ENCODE results near the gene ZSWIM3. TPM values are rescaled to one million over a fixed set of nuclear protein-coding genes. Genes with fewer than 3 reads are reported as not detected.

ZSWIM3 gene
- total RNA-seq, 1 experiment from 2014 or later, result 1.4 TPM

DNA sequence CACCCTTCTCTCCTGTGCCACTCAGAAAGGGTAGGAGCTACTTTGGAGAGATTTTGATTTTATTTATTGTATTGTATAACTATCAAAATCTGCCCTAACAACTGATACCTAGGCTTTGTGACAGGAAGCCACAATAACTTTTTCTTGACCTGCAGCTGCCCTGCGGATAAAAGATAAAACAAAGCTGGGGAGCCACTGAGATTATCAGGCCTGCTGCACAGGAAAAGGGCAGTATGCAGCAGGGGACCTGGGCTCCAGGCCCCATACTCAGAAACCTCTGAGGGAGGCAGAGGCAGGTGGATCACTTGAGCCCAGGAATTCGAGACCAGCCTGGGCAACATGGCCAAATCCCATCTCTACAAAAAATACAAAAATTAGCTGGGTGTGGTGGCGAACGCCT is 24.8 kb upstream of the ZSWIM3 start:
- Mint-ChIP-seq H3K4me1 (ENCODE audit: insufficient read depth, unreplicated experiment) (peaks cover 26% of the 10 kb centered on the region), H3K9me3 (ENCODE audit: unreplicated experiment) (no peaks in the 10 kb centered on the region), H3K4me3 (ENCODE audit: unreplicated experiment) (peak overlapping the region; percentile 80), H3K27ac (ENCODE audit: low read depth, unreplicated experiment) (peak overlapping the region; percentile 84), H3K27me3 (ENCODE audit: insufficient read depth, unreplicated experiment) (no peaks in the 10 kb centered on the region), H3K36me3 (ENCODE audit: insufficient read depth, unreplicated experiment) (peaks cover 9% of the 10 kb centered on the region)
- no peak for DNase-seq (ENCODE audit: unreplicated experiment)
- ChIA-PET POLR2A (interaction anchor here (0.6 to 3.8 kb wide), 16 partner anchors 10 to 218 kb away, joined by 3 to 29 read pairs (median 9); partner anchors contain the start of genes DNTTIP1, PCIF1, UBE2C and WFDC3), CTCF (interaction anchor here (0.5 to 3.1 kb wide), 4 partner anchors 10 to 301 kb away, joined by 3 to 16 read pairs (median 7); no protein-coding TSS in a partner anchor)
- intact Hi-C loops (cut with micrococcal nuclease), result loop anchor here (10.0 kb wide), 1 partner anchor 52 kb away; the partner anchor contains the start of genes SPATA25 and ZSWIM1
- TF ChIP-seq, protein P1, sequence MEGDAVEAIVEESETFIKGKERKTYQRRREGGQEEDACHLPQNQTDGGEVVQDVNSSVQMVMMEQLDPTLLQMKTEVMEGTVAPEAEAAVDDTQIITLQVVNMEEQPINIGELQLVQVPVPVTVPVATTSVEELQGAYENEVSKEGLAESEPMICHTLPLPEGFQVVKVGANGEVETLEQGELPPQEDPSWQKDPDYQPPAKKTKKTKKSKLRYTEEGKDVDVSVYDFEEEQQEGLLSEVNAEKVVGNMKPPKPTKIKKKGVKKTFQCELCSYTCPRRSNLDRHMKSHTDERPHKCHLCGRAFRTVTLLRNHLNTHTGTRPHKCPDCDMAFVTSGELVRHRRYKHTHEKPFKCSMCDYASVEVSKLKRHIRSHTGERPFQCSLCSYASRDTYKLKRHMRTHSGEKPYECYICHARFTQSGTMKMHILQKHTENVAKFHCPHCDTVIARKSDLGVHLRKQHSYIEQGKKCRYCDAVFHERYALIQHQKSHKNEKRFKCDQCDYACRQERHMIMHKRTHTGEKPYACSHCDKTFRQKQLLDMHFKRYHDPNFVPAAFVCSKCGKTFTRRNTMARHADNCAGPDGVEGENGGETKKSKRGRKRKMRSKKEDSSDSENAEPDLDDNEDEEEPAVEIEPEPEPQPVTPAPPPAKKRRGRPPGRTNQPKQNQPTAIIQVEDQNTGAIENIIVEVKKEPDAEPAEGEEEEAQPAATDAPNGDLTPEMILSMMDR (IDR thresholded peaks at IDR 0.05; ENCODE audit: unreplicated experiment), result no peak
- no TSS peak for BruUV-seq (replicated peaks)

DNA sequence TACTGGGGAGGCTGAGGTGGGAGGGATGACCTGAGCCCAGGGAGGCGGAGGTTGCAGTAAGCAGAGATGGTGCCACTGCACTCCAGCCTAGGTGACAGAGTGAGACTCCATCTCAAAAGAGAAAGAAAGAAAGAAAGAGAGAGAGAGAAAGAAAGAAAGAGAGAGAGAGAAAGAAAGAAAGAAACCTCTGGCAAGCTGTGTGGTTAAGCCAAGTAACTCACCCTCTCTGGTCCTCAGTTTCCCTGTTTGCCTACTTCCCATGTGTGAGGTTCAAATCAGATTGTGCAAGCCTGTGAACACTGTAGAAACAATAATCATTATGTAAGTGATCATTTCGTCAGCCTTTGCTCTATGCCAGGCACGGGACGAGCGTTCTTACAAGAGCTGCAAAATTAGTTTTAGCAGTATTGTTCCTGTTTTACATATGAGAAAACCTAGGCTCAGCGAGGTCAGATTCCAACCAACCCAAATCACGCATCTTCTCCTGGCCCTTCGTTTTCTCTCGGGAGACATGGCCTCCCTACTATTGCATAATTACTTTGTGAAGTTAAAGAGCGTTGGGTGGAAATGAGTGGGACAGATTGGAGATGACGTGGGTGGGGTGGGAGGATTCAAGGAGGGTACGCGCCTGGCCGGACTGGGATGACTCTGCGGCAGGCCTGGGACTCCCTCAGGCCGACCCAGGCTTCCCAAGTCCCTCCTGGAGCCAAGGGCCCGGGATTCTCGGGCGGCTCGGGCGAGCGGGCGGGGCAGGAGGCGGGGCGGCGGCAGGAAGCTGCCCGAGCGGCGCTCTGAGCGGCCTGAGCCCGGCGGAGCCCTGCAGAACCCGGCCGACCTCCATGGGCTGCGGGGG is 24.2 kb upstream of the ZSWIM3 start, which contains the start of gene SNX21:
TSS of gene SNX21 (plus strand) at position 770 of the 853 bp plus-strand sequence. CDS start 121 bp downstream, outside the sequence.
- H3K4me3 Mint-ChIP-seq (ENCODE audit: unreplicated experiment), result peak within 1 kb of the TSS; percentile 80
- H3K27me3 Mint-ChIP-seq (ENCODE audit: insufficient read depth, unreplicated experiment), result no peaks in the 10 kb centered on the region
- TF ChIP-seq, protein P1 (IDR thresholded peaks at IDR 0.05; ENCODE audit: unreplicated experiment), result no peak
- DNase-seq (ENCODE audit: unreplicated experiment), result peak; percentile 83
- no TSS peak for BruUV-seq (replicated peaks)
- H3K36me3 Mint-ChIP-seq (ENCODE audit: insufficient read depth, unreplicated experiment), result peaks cover 9% of the 10 kb centered on the region
- CTCF ChIA-PET, result interaction anchor here (1.0 to 3.1 kb wide), 4 partner anchors 11 to 137 kb away, joined by 3 to 16 read pairs (median 7); no protein-coding TSS in a partner anchor
- peak within 1 kb of the TSS; percentile 84 for H3K27ac Mint-ChIP-seq (ENCODE audit: low read depth, unreplicated experiment)
- intact Hi-C loops (cut with micrococcal nuclease), result loop anchor here (10.0 kb wide), 1 partner anchor 52 kb away; the partner anchor contains the start of genes SPATA25 and ZSWIM1
- peaks cover 26% of the 10 kb centered on the region for H3K4me1 Mint-ChIP-seq (ENCODE audit: insufficient read depth, unreplicated experiment)
- POLR2A ChIA-PET, result interaction anchor here (0.6 to 3.8 kb wide), 32 partner anchors 9 to 511 kb away, joined by 3 to 29 read pairs (median 4); partner anchors contain the start of genes DNTTIP1, PCIF1, PIGT and UBE2C
- H3K9me3 Mint-ChIP-seq (ENCODE audit: unreplicated experiment), result no peaks in the 10 kb centered on the region

DNA sequence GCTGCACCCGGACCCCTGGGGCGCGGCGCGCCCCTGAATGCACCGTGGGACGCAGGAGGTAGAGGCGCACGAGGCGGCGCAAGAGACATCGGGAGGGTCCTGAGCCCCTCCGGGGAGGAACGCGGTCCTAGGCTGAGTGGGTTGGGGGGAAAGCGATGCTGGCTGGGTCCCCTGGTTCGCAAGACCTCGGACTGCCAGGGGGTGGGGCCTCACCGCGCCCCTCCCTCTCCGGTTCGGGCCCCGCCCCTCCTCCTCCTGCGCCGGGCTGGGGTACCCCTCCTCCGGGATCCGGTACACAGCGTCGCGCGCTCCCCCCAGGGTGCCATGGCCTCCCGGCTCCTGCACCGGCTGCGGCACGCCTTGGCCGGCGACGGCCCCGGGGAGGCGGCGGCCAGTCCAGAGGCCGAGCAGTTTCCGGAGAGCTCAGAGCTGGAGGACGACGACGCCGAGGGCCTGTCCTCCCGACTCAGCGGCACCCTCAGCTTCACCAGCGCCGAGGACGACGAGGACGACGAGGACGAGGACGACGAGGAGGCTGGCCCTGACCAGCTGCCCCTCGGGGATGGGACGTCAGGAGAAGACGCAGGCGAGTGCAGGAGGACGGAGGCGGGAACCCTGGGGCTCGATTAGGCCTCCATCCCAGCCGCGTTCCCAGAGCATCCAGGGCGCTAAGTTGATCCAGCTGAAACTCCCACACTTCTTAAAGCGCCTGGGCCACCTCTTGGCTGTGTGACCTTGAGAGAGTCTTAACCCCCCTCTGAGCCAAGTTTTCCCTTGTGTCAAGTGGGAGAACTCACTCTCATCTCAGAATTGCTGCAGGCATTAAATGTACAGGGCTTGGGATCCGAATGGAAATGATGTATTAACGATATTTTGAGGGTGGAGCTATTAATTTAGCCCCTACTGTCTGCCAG is 23.3 kb upstream of the ZSWIM3 start:
- ChIA-PET POLR2A (interaction anchor here (0.6 to 3.8 kb wide), 30 partner anchors 8 to 556 kb away, joined by 3 to 29 read pairs (median 4); partner anchors contain the start of genes DNTTIP1, PCIF1, PIGT and UBE2C), CTCF (interaction anchor here (1.0 kb wide), 1 partner anchor 136 kb away, joined by 3 read pairs; no protein-coding TSS in a partner anchor)
- H3K4me1 Mint-ChIP-seq (ENCODE audit: insufficient read depth, unreplicated experiment), result peaks cover 26% of the 10 kb centered on the region
- TF ChIP-seq, protein P1 (IDR thresholded peaks at IDR 0.05; ENCODE audit: unreplicated experiment), result no peak
- no peaks in the 10 kb centered on the region for H3K9me3 Mint-ChIP-seq (ENCODE audit: unreplicated experiment)
- H3K27ac Mint-ChIP-seq (ENCODE audit: low read depth, unreplicated experiment), result peak overlapping the region; percentile 84
- H3K36me3 Mint-ChIP-seq (ENCODE audit: insufficient read depth, unreplicated experiment), result peaks cover 14% of the 10 kb centered on the region
- intact Hi-C loops (cut with micrococcal nuclease), result loop anchor here (10.0 kb wide), 1 partner anchor 51 kb away; the partner anchor contains the start of genes SPATA25 and ZSWIM1
- peak overlapping the region; percentile 80 for H3K4me3 Mint-ChIP-seq (ENCODE audit: unreplicated experiment)
- no TSS peak for BruUV-seq (replicated peaks)
- H3K27me3 Mint-ChIP-seq (ENCODE audit: insufficient read depth, unreplicated experiment), result no peaks in the 10 kb centered on the region
- peak; percentile 60 for DNase-seq (ENCODE audit: unreplicated experiment)
